Measurements from ENCODE around the gene CRISPLD2.

CRISPLD2 gene

GRCh38 chr16:84883301-84883700 lies 63.5 kb downstream of the CRISPLD2 start:
- Histone ChIP-seq H3K9me3 (ENCODE audit: control insufficient read depth, low read depth, low read length) (no peaks in the 10 kb centered on the region), H3K4me1 (ENCODE audit: control insufficient read depth, low read depth, low read length) (peaks cover 24% of the 10 kb centered on the region), H3K27ac (ENCODE audit: low read length) (no peak overlapping the region), H3K36me3 (ENCODE audit: control insufficient read depth, low read depth, low read length) (no peaks in the 10 kb centered on the region), H3K4me3 (ENCODE audit: low read length) (no peak overlapping the region), H3K9ac (ENCODE audit: low read length) (no peak overlapping the region), H3K27me3 (ENCODE audit: control insufficient read depth, insufficient read depth, low read length) (no peaks in the 10 kb centered on the region)

GRCh38 chr16:84884246-84884595 lies 64.4 kb downstream of the CRISPLD2 start:
- H3K27me3 ChIP-seq (ENCODE audit: control insufficient read depth, insufficient read depth, low read length) = no peaks in the 10 kb centered on the region
- H3K36me3 ChIP-seq (ENCODE audit: control insufficient read depth, low read depth, low read length) = no peaks in the 10 kb centered on the region
- H3K4me3 ChIP-seq (ENCODE audit: low read length) = no peak overlapping the region
- peaks cover 24% of the 10 kb centered on the region for H3K4me1 ChIP-seq (ENCODE audit: control insufficient read depth, low read depth, low read length)
- no peak overlapping the region for H3K27ac ChIP-seq (ENCODE audit: low read length)
- H3K9me3 ChIP-seq (ENCODE audit: control insufficient read depth, low read depth, low read length) = no peaks in the 10 kb centered on the region
- H3K9ac ChIP-seq (ENCODE audit: low read length) = no peak overlapping the region

- Histone ChIP-seq H3K27me3 (ENCODE audit: control insufficient read depth, insufficient read depth, low read length) (no peaks in the 10 kb centered on the region), H3K36me3 (ENCODE audit: control insufficient read depth, low read depth, low read length) (no peaks in the 10 kb centered on the region), H3K9me3 (ENCODE audit: control insufficient read depth, low read depth, low read length) (no peaks in the 10 kb centered on the region)
These were observed 65.0 kb downstream of the CRISPLD2 start for GRCh38 chr16:84884596-84885341.

GRCh38 chr16:84885342-84885910 lies 65.6 kb downstream of the CRISPLD2 start:
- Histone ChIP-seq H3K27me3 (ENCODE audit: control insufficient read depth, insufficient read depth, low read length) (no peaks in the 10 kb centered on the region), H3K9me3 (ENCODE audit: control insufficient read depth, low read depth, low read length) (no peaks in the 10 kb centered on the region), H3K9ac (ENCODE audit: low read length) (no peak overlapping the region), H3K4me3 (ENCODE audit: low read length) (no peak overlapping the region), H3K36me3 (ENCODE audit: control insufficient read depth, low read depth, low read length) (no peaks in the 10 kb centered on the region), H3K4me1 (ENCODE audit: control insufficient read depth, low read depth, low read length) (peaks cover 24% of the 10 kb centered on the region), H3K27ac (ENCODE audit: low read length) (no peak overlapping the region)

More at GRCh38 chr16:84884596-84885341, 65.0 kb downstream of the CRISPLD2 start:
- H3K9ac ChIP-seq (ENCODE audit: low read length) = no peak overlapping the region
- H3K4me3 ChIP-seq (ENCODE audit: low read length) = no peak overlapping the region
- peaks cover 24% of the 10 kb centered on the region for H3K4me1 ChIP-seq (ENCODE audit: control insufficient read depth, low read depth, low read length)
- no peak overlapping the region for H3K27ac ChIP-seq (ENCODE audit: low read length)

GRCh38 chr16:84886497-84887090 lies 66.8 kb downstream of the CRISPLD2 start:
- H3K9me3 ChIP-seq (ENCODE audit: control insufficient read depth, low read depth, low read length) = no peaks in the 10 kb centered on the region
- no peak overlapping the region for H3K4me3 ChIP-seq (ENCODE audit: low read length)
- no peaks in the 10 kb centered on the region for H3K27me3 ChIP-seq (ENCODE audit: control insufficient read depth, insufficient read depth, low read length)
- no peak overlapping the region for H3K9ac ChIP-seq (ENCODE audit: low read length)
- H3K4me1 ChIP-seq (ENCODE audit: control insufficient read depth, low read depth, low read length) = peaks cover 24% of the 10 kb centered on the region
- no peak overlapping the region for H3K27ac ChIP-seq (ENCODE audit: low read length)
- H3K36me3 ChIP-seq (ENCODE audit: control insufficient read depth, low read depth, low read length) = no peaks in the 10 kb centered on the region

- Histone ChIP-seq H3K9me3 (ENCODE audit: control insufficient read depth, low read depth, low read length) (no peaks in the 10 kb centered on the region), H3K27ac (ENCODE audit: low read length) (no peak overlapping the region), H3K9ac (ENCODE audit: low read length) (no peak overlapping the region), H3K4me1 (ENCODE audit: control insufficient read depth, low read depth, low read length) (peaks cover 24% of the 10 kb centered on the region), H3K4me3 (ENCODE audit: low read length) (no peak overlapping the region), H3K27me3 (ENCODE audit: control insufficient read depth, insufficient read depth, low read length) (no peaks in the 10 kb centered on the region), H3K36me3 (ENCODE audit: control insufficient read depth, low read depth, low read length) (no peaks in the 10 kb centered on the region)
These were observed 67.4 kb downstream of the CRISPLD2 start for GRCh38 chr16:84887207-84887606.

- H3K4me1 ChIP-seq (ENCODE audit: control insufficient read depth, low read depth, low read length) = peaks cover 18% of the 10 kb centered on the region
- no peak overlapping the region for H3K9ac ChIP-seq (ENCODE audit: low read length)
- H3K4me3 ChIP-seq (ENCODE audit: low read length) = no peak overlapping the region
- no peaks in the 10 kb centered on the region for H3K36me3 ChIP-seq (ENCODE audit: control insufficient read depth, low read depth, low read length)
- H3K27me3 ChIP-seq (ENCODE audit: control insufficient read depth, insufficient read depth, low read length) = no peaks in the 10 kb centered on the region
- no peak overlapping the region for H3K27ac ChIP-seq (ENCODE audit: low read length)
- H3K9me3 ChIP-seq (ENCODE audit: control insufficient read depth, low read depth, low read length) = no peaks in the 10 kb centered on the region
These were observed 68.7 kb downstream of the CRISPLD2 start for GRCh38 chr16:84888450-84888849.

GRCh38 chr16:84889066-84889465 lies 69.3 kb downstream of the CRISPLD2 start:
- Histone ChIP-seq H3K27me3 (ENCODE audit: control insufficient read depth, insufficient read depth, low read length) (no peaks in the 10 kb centered on the region), H3K4me1 (ENCODE audit: control insufficient read depth, low read depth, low read length) (peaks cover 18% of the 10 kb centered on the region), H3K9me3 (ENCODE audit: control insufficient read depth, low read depth, low read length) (no peaks in the 10 kb centered on the region), H3K4me3 (ENCODE audit: low read length) (no peak overlapping the region), H3K9ac (ENCODE audit: low read length) (no peak overlapping the region), H3K36me3 (ENCODE audit: control insufficient read depth, low read depth, low read length) (no peaks in the 10 kb centered on the region), H3K27ac (ENCODE audit: low read length) (no peak overlapping the region)

GRCh38 chr16:84890427-84890826 lies 70.6 kb downstream of the CRISPLD2 start:
- H3K36me3 ChIP-seq (ENCODE audit: control insufficient read depth, low read depth, low read length) = no peaks in the 10 kb centered on the region
- peaks cover 6% of the 10 kb centered on the region for H3K4me1 ChIP-seq (ENCODE audit: control insufficient read depth, low read depth, low read length)
- no peak overlapping the region for H3K4me3 ChIP-seq (ENCODE audit: low read length)
- no peaks in the 10 kb centered on the region for H3K27me3 ChIP-seq (ENCODE audit: control insufficient read depth, insufficient read depth, low read length)
- H3K9ac ChIP-seq (ENCODE audit: low read length) = no peak overlapping the region
- no peak overlapping the region for H3K27ac ChIP-seq (ENCODE audit: low read length)
- no peaks in the 10 kb centered on the region for H3K9me3 ChIP-seq (ENCODE audit: control insufficient read depth, low read depth, low read length)

GRCh38 chr16:84891149-84891795 lies 71.5 kb downstream of the CRISPLD2 start:
- no peak overlapping the region for H3K27ac ChIP-seq (ENCODE audit: low read length)
- no peak overlapping the region for H3K4me3 ChIP-seq (ENCODE audit: low read length)
- H3K4me1 ChIP-seq (ENCODE audit: control insufficient read depth, low read depth, low read length) = peaks cover 6% of the 10 kb centered on the region
- H3K9me3 ChIP-seq (ENCODE audit: control insufficient read depth, low read depth, low read length) = no peaks in the 10 kb centered on the region
- H3K27me3 ChIP-seq (ENCODE audit: control insufficient read depth, insufficient read depth, low read length) = no peaks in the 10 kb centered on the region
- H3K36me3 ChIP-seq (ENCODE audit: control insufficient read depth, low read depth, low read length) = no peaks in the 10 kb centered on the region
- H3K9ac ChIP-seq (ENCODE audit: low read length) = no peak overlapping the region

- Histone ChIP-seq H3K9me3 (ENCODE audit: control insufficient read depth, low read depth, low read length) (no peaks in the 10 kb centered on the region), H3K9ac (ENCODE audit: low read length) (no peak overlapping the region), H3K27ac (ENCODE audit: low read length) (no peak overlapping the region), H3K4me3 (ENCODE audit: low read length) (no peak overlapping the region), H3K27me3 (ENCODE audit: control insufficient read depth, insufficient read depth, low read length) (no peaks in the 10 kb centered on the region), H3K36me3 (ENCODE audit: control insufficient read depth, low read depth, low read length) (no peaks in the 10 kb centered on the region), H3K4me1 (ENCODE audit: control insufficient read depth, low read depth, low read length) (no peaks in the 10 kb centered on the region)
These were observed 72.3 kb downstream of the CRISPLD2 start for GRCh38 chr16:84892097-84892496.

Data from iPS-18a (cell line).